Measurements from ENCODE around the gene NNMT.
A peak's percentile ranks its signal among the peaks of the same experiment; 100 is the strongest.

NNMT gene

DNA sequence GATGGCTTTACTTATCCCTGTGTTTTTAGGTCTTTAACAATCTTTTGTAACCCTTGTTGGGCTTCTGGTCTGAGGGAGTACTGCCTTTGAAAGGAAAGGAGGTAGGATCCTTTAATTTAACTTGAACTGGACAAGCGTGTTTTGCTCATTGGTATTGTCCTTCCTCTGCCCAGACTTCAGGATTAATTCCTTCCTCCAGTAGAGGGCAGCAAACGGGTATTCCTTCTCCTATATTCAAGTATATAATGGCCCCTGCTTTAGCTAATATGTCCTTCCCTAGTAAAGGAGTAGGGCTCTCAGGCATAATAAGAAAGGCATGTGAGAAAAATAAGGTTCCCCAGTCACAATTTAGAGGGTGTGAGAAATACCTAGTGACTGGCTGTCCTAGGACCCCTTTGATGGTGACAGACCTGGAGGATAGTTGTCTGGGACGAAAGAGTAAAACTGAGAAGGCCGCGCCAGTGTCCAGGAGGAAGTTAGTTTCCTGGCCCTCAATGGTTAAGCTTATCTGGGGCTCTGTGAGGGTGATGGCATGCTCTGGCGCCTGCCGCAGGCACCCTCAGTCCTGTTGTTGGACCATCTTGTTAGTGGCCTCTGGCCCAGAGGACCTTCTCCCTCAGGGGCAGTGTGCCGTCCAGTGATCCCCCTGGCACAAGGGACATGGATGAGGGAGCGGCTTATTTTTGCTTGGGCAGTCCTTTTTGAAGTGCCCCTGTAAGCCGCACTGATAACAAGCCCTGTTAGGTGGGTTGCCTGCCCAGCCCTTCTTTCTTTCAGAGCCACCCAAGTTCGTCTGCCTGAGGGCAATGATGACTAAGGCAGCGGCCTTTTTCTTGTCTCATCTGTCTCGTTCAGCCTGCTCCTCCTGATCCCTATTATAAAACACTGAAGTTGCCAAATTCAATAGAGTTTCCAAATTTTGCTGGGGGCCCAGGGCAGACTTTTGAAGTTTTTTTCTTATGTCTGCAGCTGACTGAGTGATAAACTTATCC is 52.3 kb downstream of the NNMT start:
- Histone ChIP-seq H3K27me3 (ENCODE audit: insufficient read depth, low read depth, severe bottlenecking) (no peaks in the 10 kb centered on the region), H3K27ac (no peak overlapping the region), H3K36me3 (no peaks in the 10 kb centered on the region), H3K4me3 (ENCODE audit: low read depth, low read length) (no peak overlapping the region), H3K9me3 (ENCODE audit: severe bottlenecking) (no peaks in the 10 kb centered on the region)
- TF ChIP-seq, protein P1, sequence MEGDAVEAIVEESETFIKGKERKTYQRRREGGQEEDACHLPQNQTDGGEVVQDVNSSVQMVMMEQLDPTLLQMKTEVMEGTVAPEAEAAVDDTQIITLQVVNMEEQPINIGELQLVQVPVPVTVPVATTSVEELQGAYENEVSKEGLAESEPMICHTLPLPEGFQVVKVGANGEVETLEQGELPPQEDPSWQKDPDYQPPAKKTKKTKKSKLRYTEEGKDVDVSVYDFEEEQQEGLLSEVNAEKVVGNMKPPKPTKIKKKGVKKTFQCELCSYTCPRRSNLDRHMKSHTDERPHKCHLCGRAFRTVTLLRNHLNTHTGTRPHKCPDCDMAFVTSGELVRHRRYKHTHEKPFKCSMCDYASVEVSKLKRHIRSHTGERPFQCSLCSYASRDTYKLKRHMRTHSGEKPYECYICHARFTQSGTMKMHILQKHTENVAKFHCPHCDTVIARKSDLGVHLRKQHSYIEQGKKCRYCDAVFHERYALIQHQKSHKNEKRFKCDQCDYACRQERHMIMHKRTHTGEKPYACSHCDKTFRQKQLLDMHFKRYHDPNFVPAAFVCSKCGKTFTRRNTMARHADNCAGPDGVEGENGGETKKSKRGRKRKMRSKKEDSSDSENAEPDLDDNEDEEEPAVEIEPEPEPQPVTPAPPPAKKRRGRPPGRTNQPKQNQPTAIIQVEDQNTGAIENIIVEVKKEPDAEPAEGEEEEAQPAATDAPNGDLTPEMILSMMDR (IDR thresholded peaks at IDR 0.05; ENCODE audit: low read depth, low read length): peak; percentile 28; the same call in 1 of the 2 replicates
- DNase-seq: peak; percentile 46

GRCh38 chr11:114350022-114350421 is 53.8 kb downstream of the NNMT start:
- Histone ChIP-seq H3K36me3 (no peaks in the 10 kb centered on the region), H3K9me3 (ENCODE audit: severe bottlenecking) (no peaks in the 10 kb centered on the region), H3K27ac (no peak overlapping the region), H3K27me3 (ENCODE audit: insufficient read depth, low read depth, severe bottlenecking) (no peaks in the 10 kb centered on the region), H3K4me3 (ENCODE audit: low read depth, low read length) (no peak overlapping the region)
- TF ChIP-seq, protein P1 (IDR thresholded peaks at IDR 0.05; ENCODE audit: low read depth, low read length): no peak
- no peak for DNase-seq

DNA sequence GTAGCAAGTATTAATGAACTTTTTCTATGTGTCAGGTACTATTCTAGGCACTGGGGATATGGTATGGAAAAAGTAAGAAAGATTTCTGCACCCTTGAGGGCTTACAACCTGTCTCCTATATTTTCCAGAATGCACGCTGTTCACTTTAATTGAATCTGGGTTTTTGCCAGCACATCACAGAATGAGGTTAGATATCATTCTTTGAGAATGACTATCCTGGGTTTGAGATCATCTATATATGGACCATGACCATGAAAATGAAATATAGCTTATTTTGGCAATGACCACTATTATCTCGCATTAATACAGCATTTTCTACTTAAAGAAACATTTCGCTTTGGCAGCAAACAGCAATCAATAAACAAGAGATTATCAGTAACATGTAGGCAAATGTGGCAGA is 57.2 kb downstream of the NNMT start:
- no peaks in the 10 kb centered on the region for H3K27me3 ChIP-seq (ENCODE audit: insufficient read depth, low read depth, severe bottlenecking)
- no peaks in the 10 kb centered on the region for H3K9me3 ChIP-seq (ENCODE audit: severe bottlenecking)
- no peak overlapping the region for H3K4me3 ChIP-seq (ENCODE audit: low read depth, low read length)
- TF ChIP-seq, protein P1 (IDR thresholded peaks at IDR 0.05; ENCODE audit: low read depth, low read length): no peak
- no peak for DNase-seq
- H3K36me3 ChIP-seq: no peaks in the 10 kb centered on the region
- H3K27ac ChIP-seq: no peak overlapping the region

DNA sequence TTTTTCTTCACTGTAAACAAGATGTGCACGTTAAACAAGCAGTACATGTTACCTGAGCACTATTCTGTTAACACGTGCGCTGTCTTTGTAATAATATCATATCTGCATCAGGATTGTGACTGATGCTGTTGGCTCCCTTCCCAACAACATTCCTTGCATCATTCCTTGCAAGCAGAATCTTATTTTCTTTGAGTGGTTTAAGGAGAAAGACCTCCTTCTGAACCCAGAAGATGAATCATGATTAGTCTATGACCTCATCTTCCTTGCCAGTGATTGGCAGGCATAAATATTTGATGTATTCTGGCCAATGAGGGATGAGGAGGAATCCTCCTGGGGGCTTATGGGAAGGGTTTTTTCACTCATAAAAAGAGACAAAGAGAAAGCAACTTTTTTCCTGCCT is 57.9 kb downstream of the NNMT start:
- H3K27ac ChIP-seq: no peak overlapping the region
- no peak for DNase-seq
- TF ChIP-seq, protein P1 (IDR thresholded peaks at IDR 0.05; ENCODE audit: low read depth, low read length): no peak

DNA sequence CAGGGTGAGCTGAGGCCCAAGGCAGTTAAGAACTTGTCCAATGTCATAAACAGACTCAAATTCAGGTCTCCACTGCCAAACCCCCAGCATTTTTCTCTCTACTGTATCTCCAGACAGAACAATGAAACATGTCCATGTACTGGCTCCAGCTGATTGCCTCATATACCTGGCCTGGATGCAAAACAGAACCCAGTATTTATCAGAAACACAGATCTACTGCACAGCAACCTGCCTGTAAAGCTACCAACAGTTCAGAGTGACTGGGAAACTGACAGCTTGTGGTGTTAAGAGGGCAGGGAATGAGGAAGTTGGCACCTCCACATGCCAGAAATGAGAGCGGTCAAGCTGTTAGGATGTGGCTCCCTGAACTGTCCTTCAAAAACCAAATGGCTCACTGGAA is 62.5 kb downstream of the NNMT start:
- no peaks in the 10 kb centered on the region for H3K36me3 ChIP-seq
- no peak overlapping the region for H3K4me3 ChIP-seq (ENCODE audit: low read depth, low read length)
- H3K27me3 ChIP-seq (ENCODE audit: insufficient read depth, low read depth, severe bottlenecking): no peaks in the 10 kb centered on the region
- H3K9me3 ChIP-seq (ENCODE audit: severe bottlenecking): peaks cover 2% of the 10 kb centered on the region
- no peak overlapping the region for H3K27ac ChIP-seq
- TF ChIP-seq, protein P1 (IDR thresholded peaks at IDR 0.05; ENCODE audit: low read depth, low read length): no peak
- DNase-seq: no peak

More for the DNA sequence above, 57.9 kb downstream of the NNMT start:
- Histone ChIP-seq H3K36me3 (no peaks in the 10 kb centered on the region), H3K9me3 (ENCODE audit: severe bottlenecking) (peaks cover 2% of the 10 kb centered on the region), H3K27me3 (ENCODE audit: insufficient read depth, low read depth, severe bottlenecking) (no peaks in the 10 kb centered on the region), H3K4me3 (ENCODE audit: low read depth, low read length) (no peak overlapping the region)

Data from WERI-Rb-1 (cell line).